DMS153 treated with DMSO at 0.1 percent for 48 hours (cell line): ENCODE results near the gene TRIM40.
A peak's percentile ranks its signal among the peaks of the same experiment; 100 is the strongest.

Experiments
- DNase-seq: peaks from one replicate; lab custom pipeline; 2025; ENCODE audit not compliant: unreplicated experiment; lab: John Stamatoyannopoulos, UW

TRIM40 gene, protein sequence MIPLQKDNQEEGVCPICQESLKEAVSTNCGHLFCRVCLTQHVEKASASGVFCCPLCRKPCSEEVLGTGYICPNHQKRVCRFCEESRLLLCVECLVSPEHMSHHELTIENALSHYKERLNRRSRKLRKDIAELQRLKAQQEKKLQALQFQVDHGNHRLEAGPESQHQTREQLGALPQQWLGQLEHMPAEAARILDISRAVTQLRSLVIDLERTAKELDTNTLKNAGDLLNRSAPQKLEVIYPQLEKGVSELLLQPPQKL

DNA sequence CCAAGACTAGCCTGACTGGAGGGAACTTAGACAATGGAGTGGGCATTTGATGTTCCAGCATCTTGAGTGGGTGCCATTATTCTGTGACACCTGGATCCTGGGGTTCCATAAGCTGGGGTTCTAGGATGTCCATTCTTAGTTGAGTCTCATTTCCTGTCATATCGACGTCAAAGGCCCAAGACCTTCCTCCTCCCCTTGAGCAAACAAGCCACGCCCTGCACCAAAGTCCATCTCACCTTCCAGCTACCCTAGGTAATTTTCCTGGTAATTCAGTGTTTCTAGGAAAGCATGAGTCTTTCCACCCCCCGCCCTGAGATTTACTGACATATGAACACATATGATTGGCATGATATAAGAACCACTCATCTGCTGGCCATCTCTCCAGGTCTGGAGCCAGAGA, at the start of gene TRIM40:
TRIM40 (plus strand) TSS at position 384 of the 400 bp plus-strand sequence. CDS start 897 bp downstream, outside the sequence.
- DNase-seq = no peak

DNA sequence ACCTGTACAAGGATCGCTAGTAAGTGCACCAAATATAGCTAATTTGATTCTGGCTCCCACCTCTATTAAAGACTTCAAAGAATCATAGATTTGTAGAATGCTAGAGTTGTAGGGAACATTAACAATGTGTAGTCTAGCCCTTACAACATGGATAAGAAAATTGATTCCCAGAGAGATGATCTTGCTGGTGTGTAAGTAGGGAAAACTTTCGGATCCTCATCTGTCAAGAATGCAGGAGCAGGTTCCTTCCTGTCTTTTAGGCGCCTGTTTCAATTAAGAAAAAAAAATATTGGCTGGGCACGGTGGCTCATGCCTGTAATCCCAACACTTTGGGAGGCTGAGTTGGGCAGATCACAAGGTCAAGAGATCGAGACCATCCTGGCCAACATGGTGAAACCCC, 48.1 kb upstream of the TRIM40 start:
- no peak for DNase-seq

DNA sequence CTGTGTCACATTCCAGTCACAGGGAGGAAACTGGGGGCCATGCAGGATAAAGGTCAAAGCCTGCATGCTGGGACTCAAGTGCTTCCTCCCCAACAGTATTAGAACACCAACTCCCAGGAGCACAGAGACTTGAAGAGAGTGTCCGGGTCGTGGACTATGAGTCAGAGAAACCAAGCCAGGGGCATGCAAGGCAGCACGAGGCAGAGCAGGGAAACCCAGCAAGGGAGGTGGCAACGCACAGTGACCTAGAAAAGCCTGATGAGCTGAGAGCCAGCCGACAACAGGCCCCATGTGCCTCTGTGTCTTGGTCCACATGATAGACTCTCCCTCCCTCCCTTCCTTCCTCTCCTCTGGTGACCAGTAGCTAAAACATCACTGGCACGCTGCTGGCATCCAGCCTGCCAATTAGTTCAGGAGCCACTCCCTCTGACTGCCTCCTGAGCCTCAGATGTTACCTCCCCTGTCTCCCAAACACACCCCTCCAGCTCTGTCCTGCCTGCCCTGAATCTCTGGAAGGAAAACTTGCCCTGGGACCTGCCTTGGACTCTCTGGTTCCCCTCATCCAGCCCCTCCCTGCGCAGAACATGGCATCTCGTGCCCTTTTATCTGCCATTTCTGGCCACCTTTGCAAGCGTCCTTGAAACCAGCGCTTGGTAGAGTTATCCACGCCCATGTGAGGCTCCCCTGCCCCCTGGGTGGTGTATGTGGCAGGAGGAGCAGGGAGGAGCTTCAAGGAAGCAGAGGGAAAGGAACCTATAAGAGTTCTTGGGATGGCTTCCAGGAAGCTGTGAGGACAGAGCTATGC, 44.2 kb upstream of the TRIM40 start:
- DNase-seq = no peak

DNA sequence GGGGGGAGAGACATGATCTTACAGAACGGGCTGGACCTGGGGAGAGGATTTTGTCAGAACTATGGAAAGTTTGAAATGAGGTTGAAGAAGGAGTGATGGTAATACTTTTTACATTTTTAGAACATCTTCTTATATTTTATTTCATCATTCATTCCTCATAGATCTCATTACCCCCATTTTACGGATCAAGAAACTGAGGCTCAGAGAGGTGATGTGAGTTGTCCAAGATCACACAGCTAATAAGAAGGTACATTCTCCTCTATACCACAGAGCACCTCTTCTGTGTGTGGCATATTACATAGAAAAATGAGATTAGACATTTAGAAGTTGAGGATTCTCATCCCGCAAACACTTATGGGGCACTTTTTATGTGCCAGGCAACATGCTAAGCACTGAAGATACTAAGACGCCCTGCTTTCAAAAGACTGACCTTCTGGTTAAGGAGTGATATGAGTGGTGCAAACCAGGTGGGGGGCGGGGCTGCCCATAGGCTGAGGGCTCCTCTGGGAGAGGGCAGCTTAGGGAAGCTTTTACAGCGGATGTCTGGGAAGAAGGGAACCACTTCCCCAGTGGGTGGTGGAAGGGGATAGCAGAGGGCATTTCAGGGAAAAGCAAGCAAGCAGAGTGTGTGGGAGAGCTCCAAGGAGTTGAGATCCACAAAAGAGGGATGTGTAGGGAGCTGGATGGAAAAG, 42.9 kb upstream of the TRIM40 start:
- no peak for DNase-seq

DNA sequence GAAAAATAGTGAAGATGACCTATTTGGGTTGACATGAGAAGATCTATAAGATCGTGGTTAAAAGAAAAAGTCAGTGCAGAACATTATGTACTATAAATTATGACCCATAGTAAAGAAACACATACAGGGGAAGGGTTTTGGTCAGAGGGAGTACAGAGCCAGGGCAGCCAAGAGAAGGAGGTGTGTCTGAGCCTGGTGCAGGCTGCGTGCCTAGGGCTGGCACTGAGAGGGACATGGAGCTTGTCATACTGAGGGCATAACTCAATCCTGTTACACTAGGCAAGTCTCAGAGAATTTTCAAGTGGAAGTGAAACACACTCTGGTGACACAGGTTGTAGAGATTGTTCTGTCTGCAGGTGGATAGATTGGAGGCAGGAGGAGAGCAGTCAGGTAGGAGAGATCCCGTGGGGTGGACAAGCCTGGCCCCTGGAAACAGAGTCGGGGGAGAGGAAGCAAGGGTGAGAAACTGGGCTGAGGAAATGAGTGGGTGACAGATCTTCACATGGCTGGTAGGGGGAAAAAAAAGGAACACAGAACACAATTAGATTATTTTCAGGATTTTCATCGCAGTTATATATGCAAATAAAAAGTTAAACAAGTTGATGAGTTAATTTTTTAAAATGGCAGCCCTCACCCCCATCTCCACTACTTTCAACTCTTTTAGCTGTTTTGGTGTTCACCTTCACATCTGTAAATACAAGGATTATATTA, 41.8 kb upstream of the TRIM40 start:
- DNase-seq = no peak

DNA sequence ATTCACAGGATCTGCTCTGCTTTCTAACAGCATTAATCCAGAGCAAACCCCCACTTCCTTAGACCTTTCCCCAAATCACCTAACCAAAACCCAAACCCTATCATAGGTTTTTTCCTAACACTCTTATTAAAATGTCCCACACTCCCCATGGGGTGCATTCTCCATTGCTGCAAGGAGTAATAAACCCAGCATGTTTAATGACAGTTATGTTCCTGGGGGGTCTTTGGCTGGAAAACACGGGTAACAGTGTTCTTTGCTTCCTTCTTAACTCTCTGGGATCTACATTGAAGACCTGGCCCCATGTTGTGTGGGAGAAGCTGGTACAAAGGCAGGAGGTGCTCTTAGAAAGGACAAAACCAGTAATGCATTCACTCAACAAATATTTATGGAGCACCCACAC, 39.1 kb upstream of the TRIM40 start:
- no peak for DNase-seq

DNA sequence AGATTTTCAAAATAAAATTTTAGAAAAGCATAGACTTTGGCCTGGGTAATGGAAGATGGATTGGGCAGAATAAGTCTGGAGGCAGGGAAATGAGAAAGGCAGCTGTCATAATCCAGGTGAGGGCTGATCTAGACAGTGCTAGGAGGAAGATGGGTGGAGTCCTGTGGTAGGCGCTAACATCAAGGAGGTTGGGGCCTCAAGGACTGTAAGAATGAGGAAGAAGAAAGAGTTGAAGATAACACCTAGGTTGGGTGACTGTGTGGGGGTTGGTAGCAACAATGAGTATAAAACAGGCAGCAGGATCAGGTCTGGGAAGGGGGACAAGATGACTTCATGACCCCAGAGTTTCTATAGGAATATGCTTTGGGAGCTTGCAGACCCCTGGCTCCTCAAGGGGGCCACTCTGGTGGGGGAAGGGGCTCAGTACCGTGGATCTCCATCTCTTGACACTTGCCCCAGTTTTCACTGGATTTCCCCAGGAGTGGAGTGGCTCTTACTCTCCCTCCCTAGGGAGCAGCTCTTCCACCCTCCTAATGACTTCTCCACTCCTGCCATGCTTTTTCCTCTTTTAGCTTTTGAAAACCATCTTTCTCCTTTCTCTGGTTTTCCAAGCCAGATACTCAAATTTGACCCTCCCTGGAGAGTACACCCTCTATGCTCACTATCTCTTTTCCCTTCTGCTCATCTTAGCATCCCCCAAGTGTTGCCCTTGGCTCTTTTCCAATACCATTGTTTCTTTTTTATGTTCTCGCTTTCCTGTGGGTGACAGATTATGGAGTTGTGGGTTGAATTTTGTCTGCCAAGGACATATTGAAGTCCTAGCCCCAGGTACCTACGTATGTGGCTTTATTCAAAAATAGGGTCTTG, 37.8 kb upstream of the TRIM40 start:
- no peak for DNase-seq

DNA sequence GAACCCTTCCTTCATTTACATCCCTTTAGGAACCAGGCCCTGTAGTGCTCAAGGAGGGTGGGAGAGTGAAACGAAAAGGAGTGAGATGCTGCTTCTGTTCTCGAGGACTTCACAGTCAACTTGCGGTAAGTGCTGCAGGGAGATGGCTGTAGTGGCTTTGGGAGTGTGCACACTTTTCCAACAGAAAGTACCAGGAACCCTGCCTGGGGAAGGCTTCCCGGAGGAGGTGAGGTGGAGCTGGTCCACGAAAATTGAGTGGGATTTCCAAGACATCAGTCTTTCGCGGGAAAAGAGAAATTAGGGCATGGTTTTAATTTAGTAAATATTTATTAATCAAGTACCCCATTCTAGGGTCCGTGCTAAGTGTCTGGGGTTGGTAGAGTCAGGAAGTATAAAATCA, 35.8 kb upstream of the TRIM40 start:
- DNase-seq = no peak

DNA sequence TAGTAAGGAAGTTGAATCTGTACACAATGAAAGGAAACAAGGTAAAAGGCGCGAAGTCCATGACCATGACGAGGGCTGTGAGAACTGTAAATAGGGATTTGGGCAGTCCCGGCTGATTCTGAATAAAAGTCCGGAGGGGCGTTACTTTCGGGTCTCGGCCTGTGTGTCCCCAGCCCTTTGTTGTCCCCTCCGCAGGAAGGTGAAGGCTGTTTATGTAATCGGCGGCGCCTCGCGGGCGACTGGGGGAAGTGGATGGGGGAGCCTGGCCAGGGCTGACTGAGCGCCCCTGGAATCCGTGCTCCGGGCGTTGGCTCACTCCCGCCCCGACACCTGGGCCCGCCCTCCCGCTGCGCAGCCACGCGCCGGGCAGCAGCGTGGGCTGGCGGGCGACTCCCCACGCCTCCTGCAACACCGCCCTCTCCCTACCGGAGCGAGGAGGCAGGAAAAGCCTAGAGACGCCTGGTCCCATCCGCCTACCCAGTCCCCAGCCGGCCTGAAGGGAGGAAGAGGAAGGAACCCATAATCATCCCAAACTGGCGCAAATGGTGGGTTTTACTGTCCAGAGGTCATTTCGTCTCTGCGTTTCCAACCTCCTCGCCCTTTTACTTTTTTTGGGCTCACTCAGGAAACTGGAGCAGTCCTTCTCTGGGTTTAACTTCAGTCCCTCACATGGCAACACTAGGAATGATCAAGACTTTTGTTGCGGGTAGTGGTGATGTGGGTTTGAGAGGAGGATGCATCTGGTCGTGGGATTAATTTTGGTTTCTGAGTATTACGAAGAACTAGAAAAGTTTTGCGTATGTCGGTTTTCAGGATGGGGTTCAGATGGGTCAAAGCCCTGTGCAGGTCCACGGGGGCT, 35.1 kb upstream of the TRIM40 start:
- DNase-seq = no peak

DNA sequence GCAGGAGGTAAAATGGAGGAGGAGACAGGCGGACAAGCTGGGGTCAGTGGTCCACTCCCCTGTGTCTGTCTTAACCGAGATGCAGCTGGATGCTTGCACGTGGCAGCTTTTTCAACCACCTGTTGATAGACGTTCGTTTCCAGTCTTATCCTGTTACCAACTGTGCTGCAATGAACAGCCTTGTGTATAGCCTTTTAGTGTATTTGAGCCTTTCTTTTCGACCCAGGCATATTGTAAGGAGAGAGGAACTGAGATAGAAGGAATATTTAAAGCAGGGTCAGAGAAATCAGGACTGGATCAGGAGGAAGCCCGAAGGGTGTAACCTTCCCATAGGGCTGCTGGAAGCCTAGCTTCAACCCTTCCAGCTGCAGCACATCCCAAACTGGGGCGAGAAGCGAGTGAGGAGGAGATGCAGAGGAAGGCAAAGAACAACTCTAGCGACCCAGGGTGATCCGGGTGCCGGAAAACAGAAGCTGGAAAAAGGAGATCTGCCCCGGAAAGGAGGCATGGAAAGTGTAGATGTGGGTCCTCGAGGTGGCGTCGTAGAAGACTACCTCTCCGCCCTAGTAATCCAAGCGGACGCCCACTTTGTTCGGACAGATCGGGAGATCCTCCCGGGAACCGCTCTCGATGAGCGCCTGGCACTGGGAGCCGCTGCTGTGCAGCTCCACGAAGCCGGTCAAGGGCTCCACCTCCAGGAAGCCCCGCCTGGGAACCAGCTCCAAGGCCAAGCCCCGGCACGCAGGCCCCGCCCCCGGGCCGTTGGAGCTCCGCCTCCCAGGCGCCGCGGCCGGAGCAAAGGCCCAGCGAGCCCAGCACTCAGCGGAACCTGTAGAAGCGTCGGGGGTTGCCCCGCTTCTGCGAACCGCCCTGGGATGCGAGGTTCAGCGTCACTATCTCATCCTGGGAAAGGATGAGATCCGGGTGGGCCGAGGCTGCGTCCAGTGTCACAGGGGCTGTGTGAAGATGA, 34.2 kb upstream of the TRIM40 start:
- peak; percentile 40 for DNase-seq

DNA sequence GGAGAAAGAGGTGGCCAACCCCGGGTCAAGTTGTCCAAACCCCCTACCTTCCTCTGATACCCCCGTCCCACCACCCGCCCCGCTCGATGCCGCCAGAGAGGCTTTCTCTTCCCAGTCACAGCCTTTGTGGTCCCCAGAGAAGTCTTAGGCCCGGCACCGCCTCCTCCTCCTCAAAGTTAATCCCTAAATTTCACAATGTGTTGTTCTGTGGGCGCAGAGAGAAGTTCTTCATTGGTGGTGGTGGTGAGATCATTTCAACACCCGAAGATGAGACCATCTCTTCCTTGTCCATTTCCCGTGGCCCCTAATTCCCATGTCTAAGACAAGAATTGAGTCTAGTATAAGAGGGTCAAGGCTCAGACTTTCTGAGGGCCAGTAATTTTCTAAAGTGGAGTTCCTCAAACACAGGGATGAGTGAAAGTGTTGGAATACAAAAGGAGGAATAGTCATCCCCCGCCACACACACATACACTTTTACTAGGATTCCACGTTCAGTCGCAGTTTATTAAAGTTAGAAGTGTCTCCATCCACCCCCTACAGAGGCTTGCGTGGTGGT, 33.4 kb upstream of the TRIM40 start:
- no peak for DNase-seq

DNA sequence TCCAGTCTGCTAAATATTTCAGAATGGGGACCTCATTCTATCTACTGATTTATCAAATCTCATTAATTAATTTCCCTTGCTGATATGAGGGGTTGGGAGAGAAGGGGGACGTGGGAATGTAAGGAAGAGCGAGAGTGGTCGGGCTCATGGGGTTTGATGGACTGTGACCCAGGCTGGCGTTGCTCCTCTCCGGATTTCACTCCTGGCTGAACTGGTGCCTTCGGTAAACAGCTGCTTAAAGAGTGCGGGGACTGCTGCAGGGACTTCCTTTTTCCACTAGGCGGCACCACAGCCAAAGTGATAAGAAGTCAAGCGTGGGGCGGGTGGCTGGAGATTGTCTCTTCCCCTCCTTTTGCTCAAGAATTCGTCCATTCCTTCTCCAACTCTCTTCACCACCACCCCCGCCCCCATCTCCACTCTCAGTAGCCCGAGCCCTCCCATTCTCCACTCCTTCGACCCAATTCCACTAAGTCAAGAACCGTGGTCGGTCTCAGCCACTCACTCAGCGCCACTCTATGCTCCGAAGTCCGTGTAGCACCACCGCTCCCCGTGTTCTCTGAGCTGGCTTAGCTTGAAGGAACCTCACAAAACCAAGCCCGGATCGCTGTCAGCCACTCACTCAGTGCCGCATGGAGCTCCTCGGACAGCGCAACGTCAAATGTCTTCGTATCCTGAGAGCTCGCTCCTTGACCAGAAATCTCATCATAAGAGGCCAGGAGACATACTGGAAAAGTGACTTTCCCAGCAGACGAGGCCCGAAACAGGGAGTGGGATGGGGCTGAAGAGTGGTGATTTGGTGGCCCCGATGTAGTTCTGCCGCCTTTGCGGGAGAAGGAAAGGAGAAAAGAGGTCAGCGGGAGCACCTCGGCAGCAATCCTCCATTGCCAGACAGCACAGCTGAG, 32.7 kb upstream of the TRIM40 start:
- DNase-seq = peak; percentile 77

DNA sequence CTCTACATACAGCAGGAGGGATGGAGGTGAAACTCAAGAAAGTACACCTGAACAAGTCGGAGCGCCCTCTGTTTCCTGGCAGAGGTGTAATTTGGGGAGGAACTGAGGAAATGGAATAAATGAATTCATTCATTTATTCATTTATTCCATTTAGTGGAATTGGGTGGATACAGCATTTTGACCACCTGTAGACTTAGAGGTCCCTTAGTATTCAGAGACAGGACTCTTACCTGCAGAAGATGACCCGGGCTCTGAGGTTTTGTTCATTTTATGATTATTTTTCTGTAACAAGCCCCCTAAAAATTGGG, 32.1 kb upstream of the TRIM40 start:
- no peak for DNase-seq

DNA sequence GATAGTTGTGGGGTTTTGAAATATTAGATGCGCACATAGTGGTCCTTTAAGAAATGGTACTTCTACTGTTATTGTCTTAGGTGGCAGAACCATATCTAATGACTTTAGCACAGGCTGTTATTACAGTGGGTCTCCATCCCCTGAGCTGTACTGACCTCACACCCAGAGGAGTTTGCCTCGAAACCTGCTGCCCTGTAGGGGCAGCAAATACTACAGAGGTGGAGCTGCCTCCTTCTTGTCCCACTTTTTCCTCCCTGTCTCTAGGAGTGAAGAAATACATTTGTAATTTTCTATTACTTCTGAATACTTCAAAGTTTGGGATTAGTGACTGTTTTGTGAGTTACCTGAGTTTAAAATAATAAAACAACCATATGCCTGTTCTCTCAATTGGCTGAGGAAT, 31.3 kb upstream of the TRIM40 start:
- DNase-seq = no peak

DNA sequence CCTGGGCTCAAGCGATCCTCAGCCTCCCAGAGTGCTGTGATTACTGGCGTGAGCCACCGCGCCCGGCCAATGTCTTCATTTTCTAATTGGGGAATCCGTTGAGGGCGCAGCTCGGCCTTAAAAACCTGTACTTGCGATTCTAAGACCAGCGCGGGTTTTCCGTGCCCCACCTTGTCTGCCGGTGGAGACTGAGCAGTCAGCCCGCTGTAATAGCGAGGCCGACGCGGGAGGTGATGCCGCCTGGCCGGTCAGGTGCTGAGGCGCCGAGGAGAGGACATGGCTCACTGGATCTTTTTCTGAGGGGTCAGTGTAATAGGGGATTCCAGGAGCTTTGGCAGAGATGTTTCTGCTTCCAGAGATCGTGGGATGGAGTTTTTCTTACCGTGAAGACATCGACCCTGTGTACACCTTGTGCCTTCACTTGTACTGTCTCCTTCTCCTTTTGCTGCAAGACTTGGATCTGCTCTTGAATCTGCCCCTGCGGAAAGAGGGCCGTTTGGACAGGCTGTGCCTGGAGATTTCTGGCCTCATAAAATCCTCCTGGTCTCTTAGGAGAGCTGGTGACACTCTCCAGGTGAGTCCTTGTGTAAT, 24.6 kb upstream of the TRIM40 start:
- DNase-seq = no peak

DNA sequence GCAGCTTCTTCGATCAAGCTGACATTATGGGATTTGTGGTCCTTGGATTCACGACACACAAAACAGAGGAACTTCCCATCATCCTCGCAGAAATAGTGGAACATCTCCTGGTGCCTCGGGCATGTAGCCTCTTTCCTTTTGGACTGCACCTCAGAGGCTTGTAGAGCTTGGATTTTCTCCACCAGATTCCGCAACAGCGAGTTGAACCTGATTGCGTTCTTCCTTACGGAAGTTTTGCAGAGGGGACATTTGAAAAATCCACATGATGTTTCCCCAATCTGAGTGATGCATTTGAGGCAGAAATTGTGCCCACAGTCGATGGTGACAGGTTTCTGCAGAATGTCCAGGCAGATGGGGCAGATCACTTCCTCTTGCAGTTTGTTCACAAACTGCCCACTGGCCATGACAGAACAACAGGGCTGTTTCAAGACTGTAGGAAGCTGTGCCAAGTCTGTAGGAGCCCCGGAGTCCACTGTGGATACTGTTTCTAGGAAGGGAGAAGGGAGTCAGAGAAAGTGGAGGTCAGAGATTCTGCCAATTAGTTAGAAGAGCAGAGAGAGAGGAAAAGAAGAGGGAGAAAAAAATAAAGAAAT, 23.4 kb upstream of the TRIM40 start:
- DNase-seq = no peak
